Liver (tissue), 9 donors: ENCODE measurements around the gene LSMEM2. TPM values are rescaled to one million over a fixed set of nuclear protein-coding genes. Genes with fewer than 3 reads are reported as not detected.
"Not testable (repeated sequence)": the region's sequence is repeated elsewhere in the genome, so short reads cannot be mapped to it uniquely, and the experiment has no call there.

Experiments used
- DNase-seq: peaks from one replicate; pipeline ENCODE4 v3.0.0-alpha.2; 2017; ENCODE audit warnings: low spot score
- H3K27ac ChIP-seq, 2 donors: one replicate each; pipeline ENCODE4 v1.7.0; 2013; ENCODE audit warnings: inconsistent platforms in 2 of 2, low read length in 2 of 2, control low read depth in 1 of 2, low read depth in 1 of 2, mild to moderate bottlenecking in 1 of 2
- H3K27me3 ChIP-seq, 4 donors: one replicate each; pipeline versions ENCODE4 v1.6.1 to v1.7.0; 2013; ENCODE audit warnings: low read length in 3 of 4, inconsistent platforms in 1 of 4, mild to moderate bottlenecking in 1 of 4, moderate library complexity in 1 of 4; ENCODE audit not compliant: control insufficient read depth in 4 of 4, insufficient read depth in 4 of 4
- H3K36me3 ChIP-seq, 4 donors: one replicate each; pipeline versions ENCODE4 v1.6.1 to v1.7.0; 2013; ENCODE audit warnings: low read length in 3 of 4, mild to moderate bottlenecking in 3 of 4, low read depth in 1 of 4, moderate library complexity in 1 of 4; ENCODE audit not compliant: control insufficient read depth in 4 of 4, insufficient read depth in 3 of 4
- H3K4me1 ChIP-seq, 4 donors: one replicate each; pipeline versions ENCODE4 v1.6.1 to v1.7.0; 2013; ENCODE audit warnings: low read length in 3 of 4, mild to moderate bottlenecking in 3 of 4, moderate library complexity in 1 of 4; ENCODE audit not compliant: control insufficient read depth in 4 of 4, insufficient read depth in 4 of 4
- H3K4me3 ChIP-seq, 3 donors: one replicate each; pipeline versions ENCODE4 v1.6.1 to v1.7.0; 2013; ENCODE audit warnings: low read length in 3 of 3, control low read depth in 1 of 3, low read depth in 1 of 3, mild to moderate bottlenecking in 1 of 3
- H3K9ac ChIP-seq, 2 donors: one replicate each; pipeline ENCODE4 v1.7.0; 2013; ENCODE audit warnings: low read length in 2 of 2, mild to moderate bottlenecking in 2 of 2, moderate library complexity in 2 of 2, control low read depth in 1 of 2, low read depth in 1 of 2
- H3K9me3 ChIP-seq, 4 donors: one replicate each; pipeline versions ENCODE4 v1.6.1 to v1.7.0; 2013; ENCODE audit warnings: low read length in 3 of 4; ENCODE audit not compliant: control insufficient read depth in 4 of 4
- EGR1 ChIP-seq, 2 donors: IDR thresholded peaks; 2 replicates each; pipeline ENCODE4 v1.6.1; 2016 to 2018; ENCODE audit warnings: antibody characterized with exemption in 2 of 2, low read depth in 2 of 2
- FOXA1 ChIP-seq: IDR thresholded peaks from 2 replicates; pipeline ENCODE4 v1.6.1; 2016; ENCODE audit warnings: antibody characterized with exemption
- FOXA2 ChIP-seq: IDR thresholded peaks from 2 replicates; pipeline ENCODE4 v1.6.1; 2016; ENCODE audit warnings: antibody characterized with exemption
- GABPA ChIP-seq, 2 donors: IDR thresholded peaks in 1 of 2; conservative IDR thresholded peaks in 1 of 2; 2 replicates each; pipeline ENCODE4 v1.6.1; 2016; ENCODE audit warnings: antibody characterized with exemption in 2 of 2, mild to moderate bottlenecking in 1 of 2, moderate library complexity in 1 of 2
- HNF4A ChIP-seq, 2 donors: conservative IDR thresholded peaks; 2 replicates each; pipeline ENCODE4 v1.6.1; 2016; ENCODE audit warnings: antibody characterized with exemption in 2 of 2, mild to moderate bottlenecking in 2 of 2
- HNF4G ChIP-seq: IDR thresholded peaks from 2 replicates; pipeline ENCODE4 v1.6.1; 2016; ENCODE audit warnings: antibody characterized with exemption
- JUND ChIP-seq, 2 donors: IDR thresholded peaks; 2 replicates each; pipeline ENCODE4 v1.6.1; 2016; ENCODE audit warnings: antibody characterized with exemption in 2 of 2
- NR2F2 ChIP-seq: IDR thresholded peaks from 2 replicates; pipeline ENCODE4 v1.6.1; 2016; ENCODE audit warnings: antibody characterized with exemption
- RAD21 ChIP-seq, 2 donors: IDR thresholded peaks; 2 replicates each; pipeline ENCODE4 v1.6.1; 2016; ENCODE audit warnings: antibody characterized with exemption in 2 of 2, mild to moderate bottlenecking in 2 of 2
- RXRA ChIP-seq, 2 donors: IDR thresholded peaks; 2 replicates each; pipeline ENCODE4 v1.6.1; 2017 to 2018; ENCODE audit warnings: antibody characterized with exemption in 2 of 2, mild to moderate bottlenecking in 1 of 2
- SP1 ChIP-seq: IDR thresholded peaks from 2 replicates; pipeline ENCODE4 v1.6.1; 2018; ENCODE audit warnings: antibody characterized with exemption, mild to moderate bottlenecking
- TAF1 ChIP-seq: conservative IDR thresholded peaks from 2 replicates; pipeline ENCODE4 v1.6.1; 2016; ENCODE audit warnings: antibody characterized with exemption, mild to moderate bottlenecking
- YY1 ChIP-seq: IDR thresholded peaks from 2 replicates; pipeline ENCODE4 v1.6.1; 2016; ENCODE audit warnings: antibody characterized with exemption, mild to moderate bottlenecking
- WGBS: extraction: QIAGEN DNeasy Blood & Tissue Kit; methylation state at CpG from one replicate; pipeline ENCODE4 v1.1.7; 2013; 5-methylcytosine and 5-hydroxymethylcytosine counted together
- polyA plus RNA-seq, 2 donors: library from polyadenylated mRNA; stranded (reverse) in 1 of 2; unstranded in 1 of 2; fragments of 200-250 nt in 1 of 2; fragments of >200 nt in 1 of 2; fragmentation: Nextera tagmentation in 1 of 2; extraction: Ambion mirVana in 1 of 2; gene quantifications; one replicate each; pipeline versions ENCODE4 v1.2.1 to v1.2.3, GENCODE V29; 2013 to 2015
- total RNA-seq, 2 donors: library from RNA; depleted of rRNA; stranded (reverse); fragments of >200 nt; gene quantifications; one replicate each; pipeline ENCODE4 v1.2.3, GENCODE V29; 2014
- TF ChIP-seq, protein P1 (sequence below): IDR thresholded peaks from 2 replicates; pipeline ENCODE4 v1.6.1; 2016; ENCODE audit warnings: antibody characterized with exemption
- TF ChIP-seq, protein P2 (sequence below): IDR thresholded peaks from 2 replicates; pipeline ENCODE4 v1.6.1; 2016; ENCODE audit warnings: antibody characterized with exemption
- TF ChIP-seq, protein P3 (sequence below): fragments of 150-350 bp; IDR thresholded peaks from 2 replicates; pipeline ENCODE4 v1.5.1; 2017; ENCODE audit warnings: improper control_type of control experiment, low read depth, low read length; ENCODE audit not compliant: missing input control
- TF ChIP-seq, protein P4 (sequence below): IDR thresholded peaks from 2 replicates; pipeline ENCODE4 v1.6.1; 2016; ENCODE audit warnings: antibody characterized with exemption, mild to moderate bottlenecking
- TF ChIP-seq, protein P5 (sequence below): IDR thresholded peaks from 2 replicates; pipeline ENCODE4 v1.6.1; 2016; ENCODE audit warnings: antibody characterized with exemption
- donor health status: healthy.
- donor health status: healthy.
- donor health status: healthy.
- donor health status: healthy.
- donor health status: healthy.

The LSMEM2 gene
- total and polyA plus RNA-seq, 4 donors: 0.03 to 0.08 TPM; not detected in 2

DNA sequence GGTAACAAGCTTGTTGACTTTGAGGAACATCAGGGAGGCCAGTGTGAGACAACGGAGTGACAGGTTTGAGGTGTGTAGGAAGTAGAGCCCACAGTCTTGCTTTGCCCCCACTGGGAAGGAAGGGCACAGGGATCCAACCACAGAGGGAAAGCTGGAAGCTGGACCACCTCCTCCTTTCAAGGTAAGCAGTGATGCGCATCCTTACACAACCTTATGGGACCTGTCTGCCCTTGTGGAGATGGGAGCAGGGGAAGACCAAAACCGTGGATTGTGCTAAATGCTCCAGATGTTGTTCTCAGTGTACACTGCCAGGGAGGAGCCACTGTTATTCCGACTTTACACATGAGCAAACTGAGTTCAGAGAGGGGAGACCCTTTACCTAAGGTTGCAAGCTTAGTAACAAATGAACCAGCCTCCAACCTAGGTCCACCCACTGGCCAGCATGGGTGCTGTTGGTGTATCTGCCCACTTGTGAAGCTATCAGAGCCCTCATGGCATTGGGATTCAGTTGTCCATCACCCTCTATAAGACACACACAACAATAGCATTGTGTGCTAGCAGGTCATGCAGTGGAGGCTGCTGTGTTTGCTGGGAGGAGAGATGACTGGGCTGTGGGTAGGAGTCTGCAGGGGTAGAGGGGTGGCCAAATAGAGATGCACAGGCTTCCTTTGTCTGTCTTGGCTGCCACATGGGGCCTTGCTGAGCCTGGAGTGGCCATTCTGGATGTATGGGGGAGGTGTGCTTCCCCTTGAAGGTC, 586 bp upstream of the LSMEM2 start:
- Histone ChIP-seq H3K36me3 (no peaks in the 10 kb centered on the region), H3K9me3 (no peaks in the 10 kb centered on the region), H3K27me3 (peaks cover 0 to 2% (median 0%) of the 10 kb centered on the region in 4 donors), H3K4me3 (no peak overlapping the region), H3K4me1 (peaks cover 2 to 30% (median 10%) of the 10 kb centered on the region in 4 donors), H3K9ac (no peak overlapping the region), H3K27ac (no peak overlapping the region)
- no peak for DNase-seq
- WGBS: 86% methylated on average over 4 of the region's 4 CpGs
- TF ChIP-seq JUND (IDR thresholded peaks at IDR 0.05): no peak
- no peak for TF ChIP-seq HNF4A (conservative IDR thresholded peaks at IDR 0.05)
- no peak for TF ChIP-seq GABPA (IDR thresholded peaks at IDR 0.05 in 1 of 2, conservative IDR thresholded peaks at IDR 0.05 in 1 of 2)
- no peak for TF ChIP-seq RAD21 (IDR thresholded peaks at IDR 0.05)
- TF ChIP-seq, protein P1, sequence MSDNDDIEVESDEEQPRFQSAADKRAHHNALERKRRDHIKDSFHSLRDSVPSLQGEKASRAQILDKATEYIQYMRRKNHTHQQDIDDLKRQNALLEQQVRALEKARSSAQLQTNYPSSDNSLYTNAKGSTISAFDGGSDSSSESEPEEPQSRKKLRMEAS: no peak
- no peak for TF ChIP-seq SP1
- TF ChIP-seq TAF1: no peak
- TF ChIP-seq, protein P2, sequence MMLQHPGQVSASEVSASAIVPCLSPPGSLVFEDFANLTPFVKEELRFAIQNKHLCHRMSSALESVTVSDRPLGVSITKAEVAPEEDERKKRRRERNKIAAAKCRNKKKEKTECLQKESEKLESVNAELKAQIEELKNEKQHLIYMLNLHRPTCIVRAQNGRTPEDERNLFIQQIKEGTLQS: no peak
- TF ChIP-seq FOXA1: no peak
- no peak for TF ChIP-seq YY1
- no peak for TF ChIP-seq RXRA (IDR thresholded peaks at IDR 0.05)

DNA sequence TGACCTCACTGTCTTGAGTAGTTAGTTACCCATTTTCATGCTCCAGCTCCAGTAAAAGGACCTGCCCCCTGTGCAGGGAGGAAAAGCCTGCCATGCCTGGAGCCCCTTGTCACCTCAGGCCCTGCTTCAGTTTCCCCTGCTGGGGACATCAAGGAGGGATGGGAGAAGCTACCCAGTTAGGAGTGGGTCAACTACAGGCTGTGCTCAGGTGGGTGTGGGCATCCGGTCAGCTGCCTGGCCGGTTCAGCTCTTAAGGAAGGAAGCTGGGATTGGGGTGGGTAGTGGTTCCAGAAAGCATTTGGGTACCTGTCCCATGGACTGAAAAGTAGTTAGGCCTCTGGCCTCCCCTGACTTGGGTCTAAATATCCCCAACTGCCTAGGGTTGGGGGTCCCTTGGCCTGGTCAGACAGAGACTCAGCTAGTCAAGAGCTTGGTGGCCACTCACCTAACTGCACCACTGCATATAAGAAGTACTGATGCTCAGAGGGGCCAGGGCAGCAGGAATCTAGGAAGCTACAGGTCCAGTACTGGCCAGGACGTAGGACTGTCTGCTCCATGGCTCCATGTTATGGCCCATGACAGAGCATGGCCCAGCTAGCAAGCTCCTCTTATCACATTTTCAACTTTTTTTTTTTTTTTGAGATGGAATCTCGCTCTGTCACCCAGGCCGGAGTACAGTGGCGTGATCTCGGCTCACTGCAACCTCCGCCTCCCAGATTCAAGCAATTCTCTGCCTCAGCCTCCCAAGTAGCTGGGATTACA, 549 bp downstream of the LSMEM2 start:
- peaks cover 0 to 2% (median 0%) of the 10 kb centered on the region in 4 donors for H3K27me3 ChIP-seq
- no peaks in the 10 kb centered on the region for H3K9me3 ChIP-seq
- no peak overlapping the region for H3K27ac ChIP-seq
- no peaks in the 10 kb centered on the region for H3K36me3 ChIP-seq
- H3K4me1 ChIP-seq: peaks cover under 1 to 19% (median 3%) of the 10 kb centered on the region in 4 donors
- TF ChIP-seq SP1: no peak
- no peak for TF ChIP-seq FOXA2
- no peak for TF ChIP-seq RAD21 (IDR thresholded peaks at IDR 0.05)
- no peak for TF ChIP-seq FOXA1
- no peak for TF ChIP-seq TAF1
- TF ChIP-seq RXRA (IDR thresholded peaks at IDR 0.05): no peak
- TF ChIP-seq NR2F2: no peak
- TF ChIP-seq, protein P1: no peak
- no peak for TF ChIP-seq JUND (IDR thresholded peaks at IDR 0.05)
- TF ChIP-seq, protein P2: no peak
- TF ChIP-seq HNF4G: no peak
- TF ChIP-seq, protein P3, sequence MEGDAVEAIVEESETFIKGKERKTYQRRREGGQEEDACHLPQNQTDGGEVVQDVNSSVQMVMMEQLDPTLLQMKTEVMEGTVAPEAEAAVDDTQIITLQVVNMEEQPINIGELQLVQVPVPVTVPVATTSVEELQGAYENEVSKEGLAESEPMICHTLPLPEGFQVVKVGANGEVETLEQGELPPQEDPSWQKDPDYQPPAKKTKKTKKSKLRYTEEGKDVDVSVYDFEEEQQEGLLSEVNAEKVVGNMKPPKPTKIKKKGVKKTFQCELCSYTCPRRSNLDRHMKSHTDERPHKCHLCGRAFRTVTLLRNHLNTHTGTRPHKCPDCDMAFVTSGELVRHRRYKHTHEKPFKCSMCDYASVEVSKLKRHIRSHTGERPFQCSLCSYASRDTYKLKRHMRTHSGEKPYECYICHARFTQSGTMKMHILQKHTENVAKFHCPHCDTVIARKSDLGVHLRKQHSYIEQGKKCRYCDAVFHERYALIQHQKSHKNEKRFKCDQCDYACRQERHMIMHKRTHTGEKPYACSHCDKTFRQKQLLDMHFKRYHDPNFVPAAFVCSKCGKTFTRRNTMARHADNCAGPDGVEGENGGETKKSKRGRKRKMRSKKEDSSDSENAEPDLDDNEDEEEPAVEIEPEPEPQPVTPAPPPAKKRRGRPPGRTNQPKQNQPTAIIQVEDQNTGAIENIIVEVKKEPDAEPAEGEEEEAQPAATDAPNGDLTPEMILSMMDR: no peak
- TF ChIP-seq, protein P4, sequence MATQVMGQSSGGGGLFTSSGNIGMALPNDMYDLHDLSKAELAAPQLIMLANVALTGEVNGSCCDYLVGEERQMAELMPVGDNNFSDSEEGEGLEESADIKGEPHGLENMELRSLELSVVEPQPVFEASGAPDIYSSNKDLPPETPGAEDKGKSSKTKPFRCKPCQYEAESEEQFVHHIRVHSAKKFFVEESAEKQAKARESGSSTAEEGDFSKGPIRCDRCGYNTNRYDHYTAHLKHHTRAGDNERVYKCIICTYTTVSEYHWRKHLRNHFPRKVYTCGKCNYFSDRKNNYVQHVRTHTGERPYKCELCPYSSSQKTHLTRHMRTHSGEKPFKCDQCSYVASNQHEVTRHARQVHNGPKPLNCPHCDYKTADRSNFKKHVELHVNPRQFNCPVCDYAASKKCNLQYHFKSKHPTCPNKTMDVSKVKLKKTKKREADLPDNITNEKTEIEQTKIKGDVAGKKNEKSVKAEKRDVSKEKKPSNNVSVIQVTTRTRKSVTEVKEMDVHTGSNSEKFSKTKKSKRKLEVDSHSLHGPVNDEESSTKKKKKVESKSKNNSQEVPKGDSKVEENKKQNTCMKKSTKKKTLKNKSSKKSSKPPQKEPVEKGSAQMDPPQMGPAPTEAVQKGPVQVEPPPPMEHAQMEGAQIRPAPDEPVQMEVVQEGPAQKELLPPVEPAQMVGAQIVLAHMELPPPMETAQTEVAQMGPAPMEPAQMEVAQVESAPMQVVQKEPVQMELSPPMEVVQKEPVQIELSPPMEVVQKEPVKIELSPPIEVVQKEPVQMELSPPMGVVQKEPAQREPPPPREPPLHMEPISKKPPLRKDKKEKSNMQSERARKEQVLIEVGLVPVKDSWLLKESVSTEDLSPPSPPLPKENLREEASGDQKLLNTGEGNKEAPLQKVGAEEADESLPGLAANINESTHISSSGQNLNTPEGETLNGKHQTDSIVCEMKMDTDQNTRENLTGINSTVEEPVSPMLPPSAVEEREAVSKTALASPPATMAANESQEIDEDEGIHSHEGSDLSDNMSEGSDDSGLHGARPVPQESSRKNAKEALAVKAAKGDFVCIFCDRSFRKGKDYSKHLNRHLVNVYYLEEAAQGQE: no peak
- no peak for TF ChIP-seq HNF4A (conservative IDR thresholded peaks at IDR 0.05)
- TF ChIP-seq, protein P5, sequence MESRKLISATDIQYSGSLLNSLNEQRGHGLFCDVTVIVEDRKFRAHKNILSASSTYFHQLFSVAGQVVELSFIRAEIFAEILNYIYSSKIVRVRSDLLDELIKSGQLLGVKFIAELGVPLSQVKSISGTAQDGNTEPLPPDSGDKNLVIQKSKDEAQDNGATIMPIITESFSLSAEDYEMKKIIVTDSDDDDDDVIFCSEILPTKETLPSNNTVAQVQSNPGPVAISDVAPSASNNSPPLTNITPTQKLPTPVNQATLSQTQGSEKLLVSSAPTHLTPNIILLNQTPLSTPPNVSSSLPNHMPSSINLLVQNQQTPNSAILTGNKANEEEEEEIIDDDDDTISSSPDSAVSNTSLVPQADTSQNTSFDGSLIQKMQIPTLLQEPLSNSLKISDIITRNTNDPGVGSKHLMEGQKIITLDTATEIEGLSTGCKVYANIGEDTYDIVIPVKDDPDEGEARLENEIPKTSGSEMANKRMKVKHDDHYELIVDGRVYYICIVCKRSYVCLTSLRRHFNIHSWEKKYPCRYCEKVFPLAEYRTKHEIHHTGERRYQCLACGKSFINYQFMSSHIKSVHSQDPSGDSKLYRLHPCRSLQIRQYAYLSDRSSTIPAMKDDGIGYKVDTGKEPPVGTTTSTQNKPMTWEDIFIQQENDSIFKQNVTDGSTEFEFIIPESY: no peak
- no peak for TF ChIP-seq GABPA (IDR thresholded peaks at IDR 0.05 in 1 of 2, conservative IDR thresholded peaks at IDR 0.05 in 1 of 2)
- no peak for TF ChIP-seq EGR1 (IDR thresholded peaks at IDR 0.05; ENCODE audit: low read depth in 2 of 2)
- H3K9ac ChIP-seq: no peak overlapping the region
- no peak for DNase-seq
- 95% methylated on average over 8 of the region's 8 CpGs for WGBS
- no peak overlapping the region for H3K4me3 ChIP-seq

DNA sequence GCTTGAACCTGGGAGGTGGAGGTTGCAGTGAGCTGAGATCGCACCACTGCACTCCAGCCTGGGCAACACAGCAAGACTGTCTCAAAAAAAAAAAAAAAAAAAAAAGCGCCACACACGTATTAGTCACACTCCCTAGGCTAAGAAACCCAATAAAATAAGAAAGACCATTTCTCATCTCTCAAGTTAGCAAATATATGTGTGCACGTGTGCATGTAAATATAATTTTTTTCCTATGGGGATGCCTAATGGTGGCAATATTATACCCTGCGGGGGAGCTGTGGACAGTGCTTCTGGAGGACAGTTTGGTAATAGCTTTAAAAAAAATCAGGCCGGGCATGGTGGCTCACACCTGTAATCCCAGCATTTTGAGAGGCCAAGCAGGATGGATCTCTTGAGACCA, 5.2 kb downstream of the LSMEM2 start:
- not testable (repeated sequence) for H3K4me3 ChIP-seq, DNase-seq, H3K9ac ChIP-seq, H3K4me1 ChIP-seq, H3K27ac ChIP-seq, H3K9me3 ChIP-seq, H3K27me3 ChIP-seq
- WGBS: 93% methylated on average over 6 of the region's 6 CpGs
- peaks cover 0 to 28% (median 19%) of the 10 kb centered on the region in 4 donors for H3K36me3 ChIP-seq
